Kidney glomerular epithelial cell (primary cell): ENCODE results near the gene TEX2.
"Not testable (repeated sequence)": the region's sequence is repeated elsewhere in the genome, so short reads cannot be mapped to it uniquely, and the experiment has no call there.

ENCODE experiments used
- DNase-seq: peaks from one replicate; lab custom pipeline; 2025; lab: John Stamatoyannopoulos, UW

The TEX2 gene

DNA sequence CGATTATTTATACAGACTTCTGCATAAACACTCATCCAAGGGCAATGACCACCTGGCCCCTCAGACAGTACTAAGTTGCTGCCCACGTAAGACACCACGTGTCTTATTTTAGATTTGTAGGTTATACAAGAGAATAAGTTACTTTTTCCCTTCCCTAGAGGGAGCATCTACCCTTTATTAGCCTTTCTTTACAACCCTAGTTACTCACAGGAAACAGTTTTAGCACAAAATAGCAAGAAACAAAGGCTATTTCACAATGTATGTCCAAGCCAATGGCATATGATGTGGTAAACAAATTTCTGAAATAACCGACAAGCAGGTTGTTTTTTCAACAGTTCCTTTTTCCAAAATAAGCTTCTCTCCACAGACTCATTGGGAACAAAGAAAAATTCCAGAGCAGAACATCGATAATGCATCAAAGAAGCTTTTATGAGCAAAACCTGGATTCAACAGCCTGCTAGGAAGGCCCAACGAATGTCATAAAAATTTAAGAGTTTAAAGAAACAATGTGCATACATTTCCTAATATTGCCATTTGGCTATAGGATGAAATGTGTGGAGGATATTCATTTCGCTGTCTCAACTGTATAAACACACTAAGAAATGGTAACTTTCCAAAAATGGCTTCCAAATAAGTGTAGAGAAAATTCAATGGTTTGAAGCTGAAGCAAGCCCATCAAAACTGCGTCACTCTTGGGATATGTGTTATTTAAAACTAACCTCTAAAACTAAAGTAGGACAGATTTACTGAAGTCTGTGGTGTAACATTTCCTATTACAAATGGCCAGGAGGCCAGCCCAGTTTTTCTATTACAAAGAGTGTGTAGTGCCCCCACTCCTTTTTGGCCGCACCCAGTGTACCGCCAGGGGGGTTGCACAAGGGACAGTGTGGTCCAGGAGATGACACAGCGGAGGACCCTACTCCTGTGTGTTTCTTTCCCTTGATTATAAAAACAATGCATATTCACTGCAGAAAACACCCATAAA is 82.7 kb downstream of the TEX2 start:
- DNase-seq: no peak

GRCh38 chr17:64179024-64179423 is 84.0 kb downstream of the TEX2 start:
- not testable (repeated sequence) for DNase-seq

DNA sequence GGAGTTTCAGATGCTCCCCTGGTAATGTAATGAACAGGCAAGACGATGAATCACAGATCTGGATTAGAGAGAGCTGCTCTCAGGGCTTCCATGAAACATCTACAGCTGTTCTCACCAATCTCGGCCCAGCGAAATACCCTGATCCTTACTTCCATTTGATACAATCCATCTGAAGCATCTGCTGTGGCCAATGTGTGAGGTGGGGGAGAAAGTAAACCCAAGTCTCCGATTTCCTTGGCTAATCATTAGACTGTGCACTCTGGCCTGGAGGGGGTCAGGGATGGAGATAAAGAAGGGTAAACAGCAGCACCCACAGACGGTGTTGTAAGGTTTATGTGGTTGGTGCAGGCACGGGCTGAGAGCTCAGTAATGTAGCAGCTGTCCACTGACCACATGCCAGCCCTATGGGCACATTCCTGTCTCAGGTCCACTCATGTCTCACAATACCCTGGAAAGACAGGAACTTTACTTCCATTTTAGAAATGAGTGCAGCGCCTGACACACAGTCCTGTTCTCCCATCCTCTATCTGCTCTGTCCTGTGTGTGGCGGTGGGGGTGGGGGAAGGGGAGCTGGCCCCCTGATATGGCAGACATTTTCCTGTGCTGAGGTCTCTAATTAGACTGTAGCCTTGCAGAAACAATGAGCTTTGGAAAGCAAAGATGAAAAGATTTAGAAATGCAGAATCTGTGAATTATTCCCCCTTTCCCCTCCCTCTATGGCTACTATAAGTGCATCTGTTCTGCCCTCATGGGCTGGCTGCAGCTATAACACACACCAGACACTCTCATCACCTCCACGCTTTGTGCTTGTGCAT is 84.8 kb downstream of the TEX2 start:
- DNase-seq: no peak

DNA sequence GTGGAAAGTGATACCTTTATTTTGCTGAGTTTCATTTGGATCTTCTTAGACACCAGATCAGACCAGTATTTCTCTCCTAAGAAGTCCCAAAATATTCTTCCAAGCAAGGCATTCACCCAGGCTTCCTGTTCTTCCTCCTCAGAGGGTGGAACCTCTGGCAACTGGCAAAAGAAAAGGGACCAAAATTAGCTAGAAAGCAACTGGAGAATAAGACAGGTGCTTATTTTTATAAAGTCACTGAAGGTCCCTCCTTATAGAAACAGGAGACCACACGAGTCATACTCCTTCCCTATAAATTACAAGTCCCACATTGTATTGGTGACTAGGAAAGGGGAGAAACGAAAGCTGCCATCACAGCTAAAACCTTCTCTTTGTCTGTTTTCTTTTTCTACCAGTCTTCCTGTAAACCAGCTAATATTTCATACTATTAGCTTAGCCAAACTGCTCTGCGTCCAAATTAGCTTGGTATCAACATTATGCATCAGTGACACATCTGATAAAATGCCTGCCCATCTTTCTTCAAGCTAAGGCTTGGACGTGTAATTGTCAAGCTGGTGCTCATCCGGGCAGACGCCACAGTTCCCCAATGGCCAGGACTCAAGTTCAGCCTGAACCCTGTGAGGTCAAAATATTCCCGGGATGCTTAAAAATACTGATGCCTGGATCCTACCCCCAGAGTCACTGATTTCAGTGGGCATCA is 85.6 kb downstream of the TEX2 start:
- DNase-seq: no peak

- no peak for DNase-seq
Observed at GRCh38 chr17:64176556-64176955, 86.5 kb downstream of the TEX2 start.

DNA sequence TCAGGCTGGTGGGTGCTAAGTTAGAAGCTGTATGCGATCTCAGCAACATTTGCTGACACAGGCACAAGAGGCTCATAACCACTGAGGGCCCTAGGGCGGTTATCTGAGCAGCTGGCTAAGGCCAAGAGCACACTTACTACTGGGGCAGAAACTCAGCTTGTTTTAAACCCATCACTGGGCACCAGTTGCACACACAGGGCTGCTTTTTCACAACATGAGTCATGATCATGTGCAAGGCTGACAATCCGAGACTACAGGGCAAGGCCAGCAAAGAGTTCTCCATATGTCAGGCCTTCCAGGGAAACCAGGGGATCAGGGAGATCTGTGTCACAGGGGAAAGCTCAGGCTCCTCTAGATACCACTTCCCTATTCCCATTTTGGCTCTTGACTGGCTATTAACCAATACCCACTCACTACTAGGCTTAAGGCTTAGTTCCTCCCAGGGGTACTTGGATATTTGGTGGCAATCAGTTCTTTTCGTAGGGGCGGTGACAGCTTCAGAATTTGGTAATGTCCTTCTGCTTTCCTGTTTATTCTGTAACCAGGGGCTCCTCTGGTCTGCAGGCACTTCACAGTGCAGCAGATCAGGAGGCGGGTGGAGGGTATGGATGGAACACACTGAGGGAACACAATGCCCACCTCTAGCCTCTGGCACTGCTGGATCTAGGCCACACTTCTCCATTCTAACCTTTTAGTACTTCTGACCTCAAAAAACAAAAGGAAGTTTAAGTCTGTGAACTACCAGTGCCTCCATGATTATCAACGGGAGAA is 88.2 kb downstream of the TEX2 start:
- no peak for DNase-seq

DNA sequence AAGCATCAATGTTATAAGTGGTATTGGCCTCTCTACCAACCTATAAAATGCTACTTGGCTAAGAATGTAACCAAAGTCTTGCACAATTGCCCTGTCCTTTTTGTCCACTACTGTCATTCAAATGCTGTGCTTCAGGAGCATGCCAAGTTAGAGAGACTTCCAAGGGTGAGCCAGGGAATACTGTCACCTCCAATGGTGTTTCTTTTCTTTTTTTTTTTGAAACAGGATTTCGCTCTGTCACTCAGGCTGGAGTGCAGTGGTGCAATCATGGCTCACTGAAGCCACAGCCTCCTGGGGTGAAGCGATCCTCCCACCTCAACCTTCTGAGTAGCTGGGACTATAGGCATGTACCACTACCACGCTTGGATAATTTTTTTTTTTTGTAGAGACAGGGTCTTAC is 89.4 kb downstream of the TEX2 start:
- no peak for DNase-seq

DNA sequence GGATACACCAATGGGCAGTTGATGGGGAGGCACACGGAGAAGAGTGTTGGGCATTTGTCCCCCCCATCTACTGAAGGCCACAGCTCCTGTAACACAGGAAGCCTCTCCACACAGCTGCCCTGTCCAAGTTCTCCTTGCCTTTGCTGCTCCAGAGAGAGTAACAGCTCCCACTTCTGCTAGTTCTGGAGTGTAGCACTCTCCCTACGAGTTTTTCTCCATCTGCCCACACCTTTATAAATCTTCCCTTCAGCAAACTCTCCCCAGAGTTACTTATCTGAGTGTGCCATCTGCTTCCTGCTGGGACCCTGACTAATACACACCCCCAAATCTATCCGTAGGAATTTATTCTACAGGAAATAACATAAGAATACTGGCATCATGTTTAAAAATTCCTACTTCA is 90.5 kb downstream of the TEX2 start:
- no peak for DNase-seq

- no peak for DNase-seq
Observed at GRCh38 chr17:64171041-64171440, 92.0 kb downstream of the TEX2 start.

DNA sequence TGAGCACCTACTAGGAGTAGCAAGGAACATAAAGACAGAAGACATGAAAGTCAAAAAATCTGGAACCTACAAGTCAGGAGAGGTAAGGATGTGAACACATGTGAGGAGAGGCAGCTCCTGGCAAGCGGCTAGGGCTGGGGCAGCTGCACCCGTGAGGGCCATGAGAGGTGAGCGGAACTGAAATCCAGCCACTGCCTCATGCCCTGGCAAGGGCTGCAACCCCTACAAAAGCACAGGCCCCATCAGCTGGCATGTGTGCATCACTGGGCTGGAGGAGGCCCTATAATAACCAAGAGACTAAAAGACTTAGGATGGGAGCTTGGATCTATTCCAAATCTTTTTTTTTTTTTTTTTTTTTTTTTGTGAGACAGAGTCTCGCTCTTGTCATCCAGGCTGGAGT is 92.8 kb downstream of the TEX2 start:
- no peak for DNase-seq

DNA sequence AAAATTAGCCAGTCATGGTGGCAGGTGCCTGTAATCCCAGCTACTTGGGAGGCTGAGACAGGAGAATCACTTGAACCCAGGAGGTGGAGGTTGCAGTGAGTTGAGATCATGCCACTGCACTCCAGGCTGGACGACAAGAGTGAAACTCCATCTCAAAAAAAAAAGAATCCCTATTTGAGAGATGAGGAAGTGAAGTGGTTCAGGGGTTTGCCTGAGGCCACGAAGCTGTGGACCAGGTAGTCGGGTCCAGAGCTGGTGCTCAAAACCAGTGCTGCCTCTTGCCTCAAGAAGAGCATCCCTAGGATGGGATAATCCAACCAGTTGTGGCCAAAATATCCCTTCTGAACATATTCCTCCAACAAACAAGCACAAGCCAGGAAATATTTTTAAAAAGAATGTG is 95.4 kb downstream of the TEX2 start:
- DNase-seq: not testable (repeated sequence)

GRCh38 chr17:64166876-64167275 is 96.2 kb downstream of the TEX2 start:
- DNase-seq: no peak

DNA sequence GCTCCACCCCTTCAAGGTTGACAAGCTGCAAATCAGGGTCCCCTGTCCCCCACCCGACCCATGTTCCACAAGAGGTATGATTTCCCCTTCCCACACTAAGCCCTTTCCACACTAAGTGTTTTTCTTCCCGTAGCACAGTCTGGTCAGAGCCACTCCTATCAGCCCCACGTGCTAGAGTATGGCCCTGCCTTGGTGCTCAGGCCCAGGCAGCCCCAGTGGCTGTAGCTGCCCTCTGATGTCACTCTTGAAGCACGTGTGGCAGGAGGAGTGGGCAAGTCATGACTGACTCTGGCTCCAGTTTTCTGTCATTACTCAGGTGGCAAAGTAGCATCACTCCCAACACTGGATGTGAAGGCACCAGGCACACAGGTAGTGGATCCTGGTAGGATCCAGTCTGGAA is 97.7 kb downstream of the TEX2 start:
- DNase-seq: no peak

- no peak for DNase-seq
Observed at GRCh38 chr17:64164596-64165285, 98.3 kb downstream of the TEX2 start.

GRCh38 chr17:64163468-64163867 is 99.6 kb downstream of the TEX2 start:
- DNase-seq: no peak

- DNase-seq: no peak
Observed at GRCh38 chr17:64162554-64162953, 100.5 kb downstream of the TEX2 start.

- no peak for DNase-seq
Observed at GRCh38 chr17:64161380-64162176, 101.5 kb downstream of the TEX2 start.

GRCh38 chr17:64160378-64160777 is 102.7 kb downstream of the TEX2 start:
- no peak for DNase-seq

GRCh38 chr17:64158831-64159590 is 104.0 kb downstream of the TEX2 start:
- no peak for DNase-seq
